HL-60 (cell line): ENCODE data around the gene FAM184B.

Experiments
- GABPA ChIP-seq: IDR thresholded peaks from 2 replicates; pipeline ENCODE4 v1.6.1; 2012; ENCODE audit warnings: low read depth
- POLR2AphosphoS5 ChIP-seq: IDR thresholded peaks from 2 replicates; pipeline ENCODE4 v1.6.1; 2012; ENCODE audit warnings: low read depth
- SPI1 ChIP-seq: IDR thresholded peaks from 2 replicates; pipeline ENCODE4 v1.6.1; 2012; ENCODE audit warnings: low read depth, mild to moderate bottlenecking, borderline replicate concordance
- TF ChIP-seq, protein P1 (sequence below): IDR thresholded peaks from one replicate; pipeline ENCODE4 v1.5.1; 2011; ENCODE audit warnings: low read length, control low read depth, inconsistent platforms; ENCODE audit not compliant: insufficient read depth
- TF ChIP-seq, protein P2 (sequence below): IDR thresholded peaks from 2 replicates; pipeline ENCODE4 v1.6.1; 2012; ENCODE audit warnings: low read depth; ENCODE audit not compliant: insufficient replicate concordance

DNA sequence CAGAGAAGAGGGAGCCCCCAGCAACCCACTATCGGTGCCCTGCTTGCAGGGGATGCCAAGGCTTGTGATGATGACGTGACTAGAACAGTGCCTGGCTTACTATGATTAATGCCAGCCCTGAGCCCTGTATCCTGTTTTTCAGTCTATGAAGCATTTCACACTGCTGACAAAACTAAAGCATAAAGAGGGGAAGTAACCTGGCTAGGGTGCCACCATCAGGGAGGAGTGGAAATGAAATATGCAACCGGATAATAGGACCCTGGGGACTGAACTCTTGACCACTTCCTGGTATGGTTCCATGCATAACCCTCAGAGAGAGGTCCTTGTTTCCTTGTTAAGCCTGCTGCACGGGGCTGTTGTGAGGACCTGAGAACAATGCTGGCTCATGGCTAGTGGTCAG is 116.7 kb downstream of the FAM184B start:
- TF ChIP-seq, protein P1, sequence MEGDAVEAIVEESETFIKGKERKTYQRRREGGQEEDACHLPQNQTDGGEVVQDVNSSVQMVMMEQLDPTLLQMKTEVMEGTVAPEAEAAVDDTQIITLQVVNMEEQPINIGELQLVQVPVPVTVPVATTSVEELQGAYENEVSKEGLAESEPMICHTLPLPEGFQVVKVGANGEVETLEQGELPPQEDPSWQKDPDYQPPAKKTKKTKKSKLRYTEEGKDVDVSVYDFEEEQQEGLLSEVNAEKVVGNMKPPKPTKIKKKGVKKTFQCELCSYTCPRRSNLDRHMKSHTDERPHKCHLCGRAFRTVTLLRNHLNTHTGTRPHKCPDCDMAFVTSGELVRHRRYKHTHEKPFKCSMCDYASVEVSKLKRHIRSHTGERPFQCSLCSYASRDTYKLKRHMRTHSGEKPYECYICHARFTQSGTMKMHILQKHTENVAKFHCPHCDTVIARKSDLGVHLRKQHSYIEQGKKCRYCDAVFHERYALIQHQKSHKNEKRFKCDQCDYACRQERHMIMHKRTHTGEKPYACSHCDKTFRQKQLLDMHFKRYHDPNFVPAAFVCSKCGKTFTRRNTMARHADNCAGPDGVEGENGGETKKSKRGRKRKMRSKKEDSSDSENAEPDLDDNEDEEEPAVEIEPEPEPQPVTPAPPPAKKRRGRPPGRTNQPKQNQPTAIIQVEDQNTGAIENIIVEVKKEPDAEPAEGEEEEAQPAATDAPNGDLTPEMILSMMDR, result peak; percentile 3
- TF ChIP-seq, protein P2, sequence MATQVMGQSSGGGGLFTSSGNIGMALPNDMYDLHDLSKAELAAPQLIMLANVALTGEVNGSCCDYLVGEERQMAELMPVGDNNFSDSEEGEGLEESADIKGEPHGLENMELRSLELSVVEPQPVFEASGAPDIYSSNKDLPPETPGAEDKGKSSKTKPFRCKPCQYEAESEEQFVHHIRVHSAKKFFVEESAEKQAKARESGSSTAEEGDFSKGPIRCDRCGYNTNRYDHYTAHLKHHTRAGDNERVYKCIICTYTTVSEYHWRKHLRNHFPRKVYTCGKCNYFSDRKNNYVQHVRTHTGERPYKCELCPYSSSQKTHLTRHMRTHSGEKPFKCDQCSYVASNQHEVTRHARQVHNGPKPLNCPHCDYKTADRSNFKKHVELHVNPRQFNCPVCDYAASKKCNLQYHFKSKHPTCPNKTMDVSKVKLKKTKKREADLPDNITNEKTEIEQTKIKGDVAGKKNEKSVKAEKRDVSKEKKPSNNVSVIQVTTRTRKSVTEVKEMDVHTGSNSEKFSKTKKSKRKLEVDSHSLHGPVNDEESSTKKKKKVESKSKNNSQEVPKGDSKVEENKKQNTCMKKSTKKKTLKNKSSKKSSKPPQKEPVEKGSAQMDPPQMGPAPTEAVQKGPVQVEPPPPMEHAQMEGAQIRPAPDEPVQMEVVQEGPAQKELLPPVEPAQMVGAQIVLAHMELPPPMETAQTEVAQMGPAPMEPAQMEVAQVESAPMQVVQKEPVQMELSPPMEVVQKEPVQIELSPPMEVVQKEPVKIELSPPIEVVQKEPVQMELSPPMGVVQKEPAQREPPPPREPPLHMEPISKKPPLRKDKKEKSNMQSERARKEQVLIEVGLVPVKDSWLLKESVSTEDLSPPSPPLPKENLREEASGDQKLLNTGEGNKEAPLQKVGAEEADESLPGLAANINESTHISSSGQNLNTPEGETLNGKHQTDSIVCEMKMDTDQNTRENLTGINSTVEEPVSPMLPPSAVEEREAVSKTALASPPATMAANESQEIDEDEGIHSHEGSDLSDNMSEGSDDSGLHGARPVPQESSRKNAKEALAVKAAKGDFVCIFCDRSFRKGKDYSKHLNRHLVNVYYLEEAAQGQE, result no peak
- TF ChIP-seq POLR2AphosphoS5 (no peak), GABPA (0 out of 2 replicates have a peak, but pooled peaks have one; percentile 28), SPI1 (peak; percentile 77; the same call in 1 of the 2 replicates)
